Activated CD8-positive, alpha-beta T cell treated with anti-CD3 and anti-CD28 coated beads for 36 hours (primary cell): ENCODE measurements around the gene CACNA2D4. TPM values are rescaled to one million over a fixed set of nuclear protein-coding genes. Genes with fewer than 3 reads are reported as not detected.

ENCODE experiments used
- ATAC-seq: fragments of 200-7000 bp; cut with Tn5 transposase; one replicate; pipeline ENCODE4 v1.10.0; 2021; ENCODE audit warnings: mild to moderate bottlenecking, moderate library complexity
- CTCF ChIA-PET: fragments of 350-600 bp; sonication (Branson Sonifier 250); formaldehyde crosslinking; loops from one replicate; lab custom pipeline; 2021; ENCODE audit warnings: antibody characterized with exemption; lab: Charles Lee
- POLR2A ChIA-PET: fragments of 350-600 bp; sonication (Branson Sonifier 250); formaldehyde crosslinking; loops from one replicate; lab custom pipeline; 2021; ENCODE audit warnings: antibody characterized with exemption; lab: Charles Lee
- DNase-seq: peaks from one replicate; pipeline ENCODE4 v3.0.0-alpha.2; 2020
- H3K27ac Mint-ChIP-seq: one replicate; pipeline ENCODE4 v1.8.0; 2021; ENCODE audit warnings: mild to moderate bottlenecking, mixed read lengths
- H3K27me3 Mint-ChIP-seq: one replicate; pipeline ENCODE4 v1.8.0; 2021; ENCODE audit warnings: mixed read lengths
- H3K36me3 Mint-ChIP-seq: one replicate; pipeline ENCODE4 v1.8.0; 2021; ENCODE audit warnings: low read depth, mixed read lengths
- H3K4me1 Mint-ChIP-seq: one replicate; pipeline ENCODE4 v1.8.0; 2021; ENCODE audit warnings: low read depth, mixed read lengths
- H3K4me3 Mint-ChIP-seq: one replicate; pipeline ENCODE4 v1.8.0; 2021; ENCODE audit warnings: mild to moderate bottlenecking, moderate library complexity, mixed read lengths
- H3K9me3 Mint-ChIP-seq: one replicate; pipeline ENCODE4 v1.8.0; 2021; ENCODE audit warnings: mixed read lengths
- intact Hi-C: fragments of 100-400 bp; cut with micrococcal nuclease; formaldehyde crosslinking; loops from one replicate; pipeline ENCODE4 v1.10.0; 2022
- total RNA-seq, 2 experiments: library from RNA; stranded (reverse); gene quantifications; one replicate each; pipeline ENCODE4 v1.2.3, GENCODE V29; 2021
- TF ChIP-seq, protein P1 (sequence below): fragments of 200-600 bp; IDR thresholded peaks from one replicate; pipeline ENCODE4 v1.8.0; 2022; ENCODE audit warnings: antibody characterized with exemption, mild to moderate bottlenecking

CACNA2D4 gene
- total RNA-seq, 2 experiments from 2014 or later: 4.2 to 4.3 TPM

DNA sequence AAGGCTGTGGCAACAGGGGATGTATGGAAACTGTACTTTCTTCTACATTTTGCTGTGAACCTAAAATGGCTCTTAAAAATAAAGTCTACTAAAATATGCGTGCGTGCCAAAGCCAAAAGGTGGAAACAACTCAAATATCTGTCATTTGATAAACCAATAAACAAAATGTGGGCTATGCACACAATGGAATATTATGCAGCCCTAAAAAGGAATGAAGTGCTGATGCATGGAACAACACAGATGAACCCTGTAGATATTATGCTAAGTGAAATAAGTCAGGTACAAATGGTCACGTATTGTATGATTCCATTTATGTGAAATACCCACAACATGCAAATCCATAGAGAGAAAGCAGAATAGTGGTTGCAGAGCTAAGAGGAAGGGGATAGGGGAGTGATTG is 8.0 kb downstream of the CACNA2D4 start:
- no peaks in the 10 kb centered on the region for H3K36me3 Mint-ChIP-seq
- peaks cover 9% of the 10 kb centered on the region for H3K4me1 Mint-ChIP-seq
- H3K27ac Mint-ChIP-seq: no peak overlapping the region
- peaks cover 6% of the 10 kb centered on the region for H3K27me3 Mint-ChIP-seq
- ATAC-seq (no peak), DNase-seq (no peak)
- intact Hi-C loops: no loop called here
- ChIA-PET CTCF (no interaction called here), POLR2A (no interaction called here)
- H3K9me3 Mint-ChIP-seq: peaks cover 19% of the 10 kb centered on the region
- H3K4me3 Mint-ChIP-seq: no peak overlapping the region
- TF ChIP-seq, protein P1, sequence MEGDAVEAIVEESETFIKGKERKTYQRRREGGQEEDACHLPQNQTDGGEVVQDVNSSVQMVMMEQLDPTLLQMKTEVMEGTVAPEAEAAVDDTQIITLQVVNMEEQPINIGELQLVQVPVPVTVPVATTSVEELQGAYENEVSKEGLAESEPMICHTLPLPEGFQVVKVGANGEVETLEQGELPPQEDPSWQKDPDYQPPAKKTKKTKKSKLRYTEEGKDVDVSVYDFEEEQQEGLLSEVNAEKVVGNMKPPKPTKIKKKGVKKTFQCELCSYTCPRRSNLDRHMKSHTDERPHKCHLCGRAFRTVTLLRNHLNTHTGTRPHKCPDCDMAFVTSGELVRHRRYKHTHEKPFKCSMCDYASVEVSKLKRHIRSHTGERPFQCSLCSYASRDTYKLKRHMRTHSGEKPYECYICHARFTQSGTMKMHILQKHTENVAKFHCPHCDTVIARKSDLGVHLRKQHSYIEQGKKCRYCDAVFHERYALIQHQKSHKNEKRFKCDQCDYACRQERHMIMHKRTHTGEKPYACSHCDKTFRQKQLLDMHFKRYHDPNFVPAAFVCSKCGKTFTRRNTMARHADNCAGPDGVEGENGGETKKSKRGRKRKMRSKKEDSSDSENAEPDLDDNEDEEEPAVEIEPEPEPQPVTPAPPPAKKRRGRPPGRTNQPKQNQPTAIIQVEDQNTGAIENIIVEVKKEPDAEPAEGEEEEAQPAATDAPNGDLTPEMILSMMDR: no peak

DNA sequence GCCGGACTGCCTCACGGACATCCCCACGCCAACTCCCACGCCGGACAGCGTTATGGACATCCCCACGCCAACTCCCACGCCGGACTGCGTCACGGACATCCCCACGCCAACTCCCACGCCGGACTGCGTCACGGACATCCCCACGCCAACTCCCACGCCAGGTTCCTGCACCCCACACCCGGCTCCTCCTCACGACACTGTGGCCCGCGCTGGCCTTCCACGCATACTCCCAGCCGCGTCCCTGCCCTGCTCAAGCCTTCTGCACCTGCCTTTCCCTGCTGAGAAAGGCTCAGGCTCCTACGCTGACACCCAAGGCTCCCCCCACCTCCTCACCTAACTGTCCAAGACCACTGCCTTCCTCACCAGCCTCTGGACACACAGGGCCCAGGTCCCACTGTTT is 9.7 kb downstream of the CACNA2D4 start:
- Mint-ChIP-seq H3K36me3 (no peaks in the 10 kb centered on the region), H3K27me3 (peaks cover 6% of the 10 kb centered on the region), H3K27ac (no peak overlapping the region), H3K9me3 (peaks cover 28% of the 10 kb centered on the region), H3K4me1 (peaks cover 4% of the 10 kb centered on the region), H3K4me3 (no peak overlapping the region)
- DNase-seq (no peak), ATAC-seq (no peak)
- CTCF ChIA-PET: no interaction called here
- intact Hi-C loops: no loop called here
- POLR2A ChIA-PET: no interaction called here
- TF ChIP-seq, protein P1: no peak

DNA sequence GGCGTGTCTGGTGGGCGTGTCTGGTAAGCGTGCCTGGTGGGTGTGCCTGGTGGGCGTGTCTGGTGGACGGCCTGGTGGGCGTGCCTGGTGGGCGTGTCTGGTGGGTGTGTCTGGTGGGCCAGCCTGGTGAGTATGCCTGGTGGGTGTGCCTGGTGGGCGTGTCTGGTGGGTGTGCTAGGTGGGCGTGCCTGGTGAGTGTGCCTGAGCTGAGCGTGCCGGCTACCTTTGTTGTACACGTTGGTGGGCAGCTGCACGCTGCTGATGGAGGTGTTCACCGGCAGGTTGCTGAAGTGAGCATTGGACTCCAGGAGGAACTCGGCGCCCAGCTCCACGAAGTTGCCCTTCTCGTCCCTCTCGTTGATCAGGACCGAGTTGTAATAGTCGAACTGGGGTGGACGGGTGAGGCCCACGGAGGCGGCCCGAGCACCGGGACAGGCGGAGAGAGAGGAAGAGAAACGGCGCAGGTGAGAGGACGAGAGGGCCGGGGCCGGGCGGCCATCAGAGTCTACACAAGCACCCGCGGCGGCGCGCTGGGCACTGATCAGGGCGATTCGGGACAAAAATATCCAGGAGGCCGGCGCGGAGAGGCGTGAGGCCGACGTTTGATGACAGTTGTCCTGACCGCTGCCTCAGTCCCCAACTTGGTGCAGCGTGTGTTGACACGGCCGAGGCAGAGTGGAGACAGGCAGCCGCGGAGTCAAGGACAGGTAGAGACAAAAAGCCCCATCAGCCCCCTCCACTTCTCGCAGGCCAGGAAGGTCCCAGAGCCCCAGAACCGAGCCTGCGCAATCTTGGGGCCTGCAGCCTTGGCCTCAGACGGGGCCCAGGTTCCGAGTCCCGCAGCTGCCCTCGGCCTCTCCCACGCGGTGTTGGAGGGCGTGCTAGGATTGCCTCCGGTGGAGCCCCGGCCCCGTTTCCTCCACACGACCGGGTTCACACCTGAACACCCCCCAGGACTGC is 10.5 kb downstream of the CACNA2D4 start:
- peak overlapping the region; percentile 43 for H3K4me3 Mint-ChIP-seq
- ATAC-seq (peak; percentile 34), DNase-seq (peak; percentile 43)
- no peaks in the 10 kb centered on the region for H3K36me3 Mint-ChIP-seq
- CTCF ChIA-PET: no interaction called here
- peaks cover 36% of the 10 kb centered on the region for H3K9me3 Mint-ChIP-seq
- H3K27me3 Mint-ChIP-seq: peaks cover 6% of the 10 kb centered on the region
- no peak overlapping the region for H3K27ac Mint-ChIP-seq
- POLR2A ChIA-PET: no interaction called here
- peaks cover 4% of the 10 kb centered on the region for H3K4me1 Mint-ChIP-seq
- TF ChIP-seq, protein P1: no peak
- intact Hi-C loops: no loop called here

DNA sequence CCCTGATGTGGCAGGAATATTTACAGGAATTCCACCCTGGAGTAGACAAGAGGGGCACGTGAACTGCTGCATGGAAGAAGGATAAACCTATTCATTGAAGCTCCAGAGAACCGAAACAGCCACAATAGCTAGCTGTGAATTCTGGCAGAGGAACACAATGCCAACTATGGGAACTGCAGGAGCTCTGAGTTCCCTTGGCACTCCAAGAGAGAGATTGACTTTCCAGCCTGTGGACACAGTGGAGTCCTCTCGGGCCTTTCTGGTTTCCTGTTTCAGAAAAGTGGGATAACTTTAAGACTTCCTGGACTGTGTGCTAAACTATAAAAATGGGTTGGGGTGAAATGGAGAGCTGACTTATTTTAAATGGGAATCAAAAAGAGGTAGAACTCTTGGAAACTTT is 11.9 kb downstream of the CACNA2D4 start:
- no peak overlapping the region for H3K4me3 Mint-ChIP-seq
- H3K27ac Mint-ChIP-seq: no peak overlapping the region
- CTCF ChIA-PET: no interaction called here

More for the DNA sequence above, 11.9 kb downstream of the CACNA2D4 start:
- H3K36me3 Mint-ChIP-seq: no peaks in the 10 kb centered on the region
- peaks cover 4% of the 10 kb centered on the region for H3K4me1 Mint-ChIP-seq
- ATAC-seq (no peak), DNase-seq (no peak)
- peaks cover 40% of the 10 kb centered on the region for H3K9me3 Mint-ChIP-seq
- intact Hi-C loops: no loop called here
- peaks cover 6% of the 10 kb centered on the region for H3K27me3 Mint-ChIP-seq
- POLR2A ChIA-PET: no interaction called here
- TF ChIP-seq, protein P1: no peak
